Dendritic cell treated with granulocyte-macrophage colony-stimulating factor and Interleukin-4, amounts not matched to agents 40 ng/mL and 50 ng/mL, for 4 days (primary cell): ENCODE results near the gene LILRB5.

Experiments
- H3K27ac Mint-ChIP-seq: one replicate; pipeline ENCODE4 v1.8.0; 2022; ENCODE audit warnings: mild to moderate bottlenecking, mixed read lengths
- H3K27me3 Mint-ChIP-seq: one replicate; pipeline ENCODE4 v1.8.0; 2022; ENCODE audit warnings: mild to moderate bottlenecking, mixed read lengths
- H3K36me3 Mint-ChIP-seq: one replicate; pipeline ENCODE4 v1.8.0; 2022; ENCODE audit warnings: low read depth, mixed read lengths
- H3K4me1 Mint-ChIP-seq: one replicate; pipeline ENCODE4 v1.8.0; 2022; ENCODE audit warnings: low read depth, mixed read lengths
- H3K4me3 Mint-ChIP-seq: one replicate; pipeline ENCODE4 v1.8.0; 2022; ENCODE audit warnings: mild to moderate bottlenecking, moderate library complexity, mixed read lengths
- H3K9me3 Mint-ChIP-seq: one replicate; pipeline ENCODE4 v1.8.0; 2022; ENCODE audit warnings: mixed read lengths
- intact Hi-C: fragments of 100-400 bp; cut with micrococcal nuclease; formaldehyde crosslinking; loops from one replicate; pipeline ENCODE4 v1.15.0; 2022

LILRB5 gene

GRCh38 chr19:54266133-54266532 is 9.1 kb upstream of the LILRB5 start:
- Mint-ChIP-seq H3K4me3 (peak overlapping the region; percentile 13), H3K27ac (peak overlapping the region; percentile 30), H3K9me3 (no peaks in the 10 kb centered on the region), H3K27me3 (peaks cover 2% of the 10 kb centered on the region), H3K36me3 (no peaks in the 10 kb centered on the region), H3K4me1 (peaks cover 25% of the 10 kb centered on the region)
- intact Hi-C loops, result loop anchor here (2.0 to 10.0 kb wide), 3 partner anchors 49 to 97 kb away; partner anchors contain the start of gene LILRA5

GRCh38 chr19:54262470-54262869 is 5.4 kb upstream of the LILRB5 start:
- Mint-ChIP-seq H3K9me3 (no peaks in the 10 kb centered on the region), H3K4me3 (no peak overlapping the region), H3K36me3 (no peaks in the 10 kb centered on the region), H3K27me3 (peaks cover 5% of the 10 kb centered on the region), H3K27ac (no peak overlapping the region), H3K4me1 (peaks cover 19% of the 10 kb centered on the region)
- intact Hi-C loops, result loop anchor here (10.0 kb wide), 1 partner anchor 52 kb away; the partner anchor contains the start of gene LILRA5

GRCh38 chr19:54262066-54262465 is 5.0 kb upstream of the LILRB5 start:
- H3K27me3 Mint-ChIP-seq, result peaks cover 7% of the 10 kb centered on the region
- intact Hi-C loops, result loop anchor here (10.0 kb wide), 1 partner anchor 53 kb away; the partner anchor contains the start of gene LILRA5

GRCh38 chr19:54256250-54257115 is 590 bp downstream of the LILRB5 start:
- no peaks in the 10 kb centered on the region for H3K9me3 Mint-ChIP-seq
- intact Hi-C loops, result no loop called here
- H3K27ac Mint-ChIP-seq, result peak overlapping the region; percentile 87
- peak overlapping the region; percentile 80 for H3K4me3 Mint-ChIP-seq
- H3K36me3 Mint-ChIP-seq, result peaks cover 49% of the 10 kb centered on the region
- H3K4me1 Mint-ChIP-seq, result peaks cover 45% of the 10 kb centered on the region
- peaks cover 28% of the 10 kb centered on the region for H3K27me3 Mint-ChIP-seq

More at GRCh38 chr19:54262066-54262465, 5.0 kb upstream of the LILRB5 start:
- Mint-ChIP-seq H3K4me1 (peaks cover 23% of the 10 kb centered on the region), H3K4me3 (no peak overlapping the region), H3K9me3 (no peaks in the 10 kb centered on the region), H3K27ac (no peak overlapping the region), H3K36me3 (no peaks in the 10 kb centered on the region)

- H3K36me3 Mint-ChIP-seq, result peaks cover 59% of the 10 kb centered on the region
- H3K4me1 Mint-ChIP-seq, result peaks cover 51% of the 10 kb centered on the region
- no peaks in the 10 kb centered on the region for H3K9me3 Mint-ChIP-seq
- peak overlapping the region; percentile 52 for H3K27ac Mint-ChIP-seq
- H3K27me3 Mint-ChIP-seq, result peaks cover 30% of the 10 kb centered on the region
- H3K4me3 Mint-ChIP-seq, result peak overlapping the region; percentile 80
- intact Hi-C loops, result no loop called here
Measured at GRCh38 chr19:54255105-54255775, 1.8 kb downstream of the LILRB5 start.

GRCh38 chr19:54254195-54254906 is 2.7 kb downstream of the LILRB5 start:
- intact Hi-C loops, result no loop called here
- Mint-ChIP-seq H3K27me3 (peaks cover 30% of the 10 kb centered on the region), H3K27ac (no peak overlapping the region)

GRCh38 chr19:54253331-54254194 is 3.5 kb downstream of the LILRB5 start:
- Mint-ChIP-seq H3K27ac (no peak overlapping the region), H3K4me1 (peaks cover 63% of the 10 kb centered on the region), H3K9me3 (no peaks in the 10 kb centered on the region), H3K27me3 (peaks cover 30% of the 10 kb centered on the region), H3K36me3 (peaks cover 68% of the 10 kb centered on the region), H3K4me3 (no peak overlapping the region)
- intact Hi-C loops, result no loop called here

More at GRCh38 chr19:54254195-54254906, 2.7 kb downstream of the LILRB5 start:
- Mint-ChIP-seq H3K9me3 (no peaks in the 10 kb centered on the region), H3K36me3 (peaks cover 67% of the 10 kb centered on the region), H3K4me1 (peaks cover 60% of the 10 kb centered on the region), H3K4me3 (peak overlapping the region; percentile 20)

- Mint-ChIP-seq H3K27ac (no peak overlapping the region), H3K27me3 (peaks cover 30% of the 10 kb centered on the region), H3K9me3 (no peaks in the 10 kb centered on the region), H3K4me1 (peaks cover 69% of the 10 kb centered on the region), H3K4me3 (no peak overlapping the region), H3K36me3 (peaks cover 68% of the 10 kb centered on the region)
- intact Hi-C loops, result no loop called here
Measured at GRCh38 chr19:54252845-54253244, 4.2 kb downstream of the LILRB5 start.

- intact Hi-C loops, result no loop called here
- H3K9me3 Mint-ChIP-seq, result no peaks in the 10 kb centered on the region
- peaks cover 26% of the 10 kb centered on the region for H3K27me3 Mint-ChIP-seq
- H3K4me3 Mint-ChIP-seq, result no peak overlapping the region
- H3K27ac Mint-ChIP-seq, result no peak overlapping the region
- peaks cover 68% of the 10 kb centered on the region for H3K36me3 Mint-ChIP-seq
- peaks cover 69% of the 10 kb centered on the region for H3K4me1 Mint-ChIP-seq
Measured at GRCh38 chr19:54252243-54252642, 4.8 kb downstream of the LILRB5 start.

- H3K36me3 Mint-ChIP-seq, result peaks cover 36% of the 10 kb centered on the region
- peak overlapping the region; percentile 64 for H3K4me3 Mint-ChIP-seq
- peaks cover 69% of the 10 kb centered on the region for H3K4me1 Mint-ChIP-seq
- intact Hi-C loops, result loop anchor here (5.0 kb wide), 1 partner anchor 41 kb away; no protein-coding TSS in a partner anchor
- no peaks in the 10 kb centered on the region for H3K9me3 Mint-ChIP-seq
- peaks cover 16% of the 10 kb centered on the region for H3K27me3 Mint-ChIP-seq
- H3K27ac Mint-ChIP-seq, result peak overlapping the region; percentile 91
Measured at GRCh38 chr19:54248016-54248601, 9.0 kb downstream of the LILRB5 start.

- peaks cover 28% of the 10 kb centered on the region for H3K36me3 Mint-ChIP-seq
- no peaks in the 10 kb centered on the region for H3K9me3 Mint-ChIP-seq
- peaks cover 64% of the 10 kb centered on the region for H3K4me1 Mint-ChIP-seq
- H3K27me3 Mint-ChIP-seq, result peaks cover 10% of the 10 kb centered on the region
- intact Hi-C loops, result loop anchor here (2.0 to 5.0 kb wide), 2 partner anchors 25 to 40 kb away; partner anchors contain the start of gene LILRB3
- H3K27ac Mint-ChIP-seq, result peak overlapping the region; percentile 91
- peak overlapping the region; percentile 57 for H3K4me3 Mint-ChIP-seq
Measured at GRCh38 chr19:54247106-54247930, 9.8 kb downstream of the LILRB5 start.

GRCh38 chr19:54245936-54246335 is 11.1 kb downstream of the LILRB5 start:
- Mint-ChIP-seq H3K36me3 (peaks cover 16% of the 10 kb centered on the region), H3K4me1 (peaks cover 68% of the 10 kb centered on the region), H3K27ac (peak overlapping the region; percentile 91), H3K9me3 (no peaks in the 10 kb centered on the region), H3K27me3 (no peaks in the 10 kb centered on the region), H3K4me3 (no peak overlapping the region)
- intact Hi-C loops, result loop anchor here (2.0 to 5.0 kb wide), 2 partner anchors 23 to 39 kb away; partner anchors contain the start of gene LILRB3
